ENCODE data around the gene RPIA.

DNA sequence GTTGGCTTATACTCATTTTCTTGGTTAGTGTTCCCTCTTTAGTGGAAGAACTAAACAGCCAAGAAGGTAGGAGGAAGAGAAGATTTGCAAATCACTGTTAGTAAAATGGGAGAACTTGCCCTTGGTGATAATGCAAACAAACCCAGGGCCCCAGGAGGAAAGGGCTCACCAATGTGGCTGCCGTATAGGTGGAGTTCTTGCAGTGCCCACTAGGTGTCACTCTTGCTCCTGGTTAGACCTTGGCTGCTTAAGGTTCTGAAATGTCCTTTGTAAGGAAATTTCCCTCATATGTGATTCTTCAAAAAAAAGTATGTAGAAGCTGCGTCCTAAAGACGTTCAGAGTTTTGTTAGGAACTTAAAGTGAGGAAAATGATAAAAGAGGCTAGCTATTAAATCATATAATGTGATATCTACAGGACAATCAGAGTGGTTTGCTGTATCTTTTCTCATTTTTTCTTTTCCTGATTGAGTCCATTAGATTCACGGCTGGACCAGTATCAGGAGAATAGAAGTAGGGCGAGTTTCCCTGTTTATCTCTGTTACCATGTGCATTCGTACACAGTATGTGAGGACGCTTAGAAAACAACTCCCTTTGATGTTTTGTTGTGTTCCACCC lies 48.6 kb downstream of the RPIA start:
- TF ChIP-seq, protein P1, sequence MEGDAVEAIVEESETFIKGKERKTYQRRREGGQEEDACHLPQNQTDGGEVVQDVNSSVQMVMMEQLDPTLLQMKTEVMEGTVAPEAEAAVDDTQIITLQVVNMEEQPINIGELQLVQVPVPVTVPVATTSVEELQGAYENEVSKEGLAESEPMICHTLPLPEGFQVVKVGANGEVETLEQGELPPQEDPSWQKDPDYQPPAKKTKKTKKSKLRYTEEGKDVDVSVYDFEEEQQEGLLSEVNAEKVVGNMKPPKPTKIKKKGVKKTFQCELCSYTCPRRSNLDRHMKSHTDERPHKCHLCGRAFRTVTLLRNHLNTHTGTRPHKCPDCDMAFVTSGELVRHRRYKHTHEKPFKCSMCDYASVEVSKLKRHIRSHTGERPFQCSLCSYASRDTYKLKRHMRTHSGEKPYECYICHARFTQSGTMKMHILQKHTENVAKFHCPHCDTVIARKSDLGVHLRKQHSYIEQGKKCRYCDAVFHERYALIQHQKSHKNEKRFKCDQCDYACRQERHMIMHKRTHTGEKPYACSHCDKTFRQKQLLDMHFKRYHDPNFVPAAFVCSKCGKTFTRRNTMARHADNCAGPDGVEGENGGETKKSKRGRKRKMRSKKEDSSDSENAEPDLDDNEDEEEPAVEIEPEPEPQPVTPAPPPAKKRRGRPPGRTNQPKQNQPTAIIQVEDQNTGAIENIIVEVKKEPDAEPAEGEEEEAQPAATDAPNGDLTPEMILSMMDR (conservative IDR thresholded peaks at IDR 0.05; ENCODE audit: low read depth, low read length), result peak; percentile 97
- TF ChIP-seq EZH2phosphoT487 (IDR thresholded peaks at IDR 0.05; ENCODE audit: borderline replicate concordance, low read length), result no peak

All from PC-3 (cell line).